ENCODE measurements around the gene MORC4.

The MORC4 gene

DNA sequence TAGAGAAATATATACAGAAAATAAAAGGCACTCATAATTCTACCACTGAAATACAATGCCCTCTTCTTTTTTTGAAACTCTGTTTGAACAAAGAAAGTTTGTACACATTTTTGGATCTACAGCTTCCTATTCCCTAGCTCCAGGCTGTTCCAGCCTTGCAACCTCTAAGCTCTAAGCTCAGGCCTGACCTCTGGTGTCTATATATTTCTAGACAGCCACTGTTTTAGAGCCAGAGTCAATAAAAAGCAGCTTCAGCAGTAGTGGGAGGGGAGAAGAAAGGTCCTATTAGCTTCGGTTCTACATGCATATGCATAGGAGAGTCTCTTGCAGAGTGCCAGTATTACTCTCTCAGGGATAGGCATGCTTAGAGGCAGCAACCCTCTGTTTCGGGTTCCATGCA is 40.1 kb downstream of the MORC4 start:
- H3K4me3 ChIP-seq (ENCODE audit: insufficient read depth, low read length, poor library complexity, severe bottlenecking) = no peak overlapping the region
- H4K20me1 ChIP-seq (ENCODE audit: low read depth, low read length) = no peaks in the 10 kb centered on the region
- no peaks in the 10 kb centered on the region for H3K9me2 ChIP-seq (replicated peaks; ENCODE audit: insufficient read depth, low read length)
- H3K27me3 ChIP-seq (ENCODE audit: low read length) = no peaks in the 10 kb centered on the region
- H3K27ac ChIP-seq (ENCODE audit: low read depth, low read length) = no peak overlapping the region
- H3K4me2 ChIP-seq (ENCODE audit: low read depth, low read length, poor library complexity, severe bottlenecking) = no peak overlapping the region
- no peaks in the 10 kb centered on the region for H3K79me2 ChIP-seq (ENCODE audit: insufficient read depth, low read length)
- no peaks in the 10 kb centered on the region for H3K36me3 ChIP-seq (ENCODE audit: low read length)
- H3K9ac ChIP-seq (ENCODE audit: low read length) = no peak overlapping the region
- TF ChIP-seq EZH2phosphoT487 (conservative IDR thresholded peaks at IDR 0.05; ENCODE audit: low read length) = no peak
- TF ChIP-seq, protein P1, sequence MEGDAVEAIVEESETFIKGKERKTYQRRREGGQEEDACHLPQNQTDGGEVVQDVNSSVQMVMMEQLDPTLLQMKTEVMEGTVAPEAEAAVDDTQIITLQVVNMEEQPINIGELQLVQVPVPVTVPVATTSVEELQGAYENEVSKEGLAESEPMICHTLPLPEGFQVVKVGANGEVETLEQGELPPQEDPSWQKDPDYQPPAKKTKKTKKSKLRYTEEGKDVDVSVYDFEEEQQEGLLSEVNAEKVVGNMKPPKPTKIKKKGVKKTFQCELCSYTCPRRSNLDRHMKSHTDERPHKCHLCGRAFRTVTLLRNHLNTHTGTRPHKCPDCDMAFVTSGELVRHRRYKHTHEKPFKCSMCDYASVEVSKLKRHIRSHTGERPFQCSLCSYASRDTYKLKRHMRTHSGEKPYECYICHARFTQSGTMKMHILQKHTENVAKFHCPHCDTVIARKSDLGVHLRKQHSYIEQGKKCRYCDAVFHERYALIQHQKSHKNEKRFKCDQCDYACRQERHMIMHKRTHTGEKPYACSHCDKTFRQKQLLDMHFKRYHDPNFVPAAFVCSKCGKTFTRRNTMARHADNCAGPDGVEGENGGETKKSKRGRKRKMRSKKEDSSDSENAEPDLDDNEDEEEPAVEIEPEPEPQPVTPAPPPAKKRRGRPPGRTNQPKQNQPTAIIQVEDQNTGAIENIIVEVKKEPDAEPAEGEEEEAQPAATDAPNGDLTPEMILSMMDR (IDR thresholded peaks at IDR 0.05; ENCODE audit: insufficient read depth, low read length, poor library complexity, severe bottlenecking) = no peak
- no peaks in the 10 kb centered on the region for H3F3A ChIP-seq (ENCODE audit: insufficient read depth)
- no peaks in the 10 kb centered on the region for H3K9me3 ChIP-seq (ENCODE audit: insufficient read depth, low read length)
- H2AFZ ChIP-seq (ENCODE audit: low read depth, low read length, severe bottlenecking) = no peak overlapping the region

DNA sequence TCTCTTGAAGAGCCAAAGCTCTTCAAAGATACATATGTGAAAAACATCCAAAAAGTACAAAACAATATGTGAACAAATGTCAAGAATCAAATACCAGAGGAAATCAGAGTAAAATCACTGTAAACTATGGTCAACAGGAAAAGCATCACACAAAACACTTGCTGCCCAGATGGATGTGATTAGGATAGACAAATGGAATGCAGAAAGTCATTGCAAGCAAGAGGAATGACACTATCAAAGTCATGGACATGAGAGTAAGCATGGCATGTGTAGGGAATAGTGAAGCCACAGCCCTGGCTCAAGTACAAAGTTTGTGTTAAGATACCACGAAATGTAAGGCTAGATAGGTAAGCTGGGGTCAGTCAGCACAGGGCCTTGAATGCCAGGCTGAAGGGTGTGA is 42.2 kb downstream of the MORC4 start:
- Histone ChIP-seq H3K9ac (ENCODE audit: low read length) (no peak overlapping the region), H3K9me2 (replicated peaks; ENCODE audit: insufficient read depth, low read length) (no peaks in the 10 kb centered on the region), H3K4me3 (ENCODE audit: insufficient read depth, low read length, poor library complexity, severe bottlenecking) (no peak overlapping the region), H2AFZ (ENCODE audit: low read depth, low read length, severe bottlenecking) (no peak overlapping the region), H3K4me2 (ENCODE audit: low read depth, low read length, poor library complexity, severe bottlenecking) (no peak overlapping the region), H3F3A (ENCODE audit: insufficient read depth) (no peaks in the 10 kb centered on the region), H4K20me1 (ENCODE audit: low read depth, low read length) (no peaks in the 10 kb centered on the region), H3K36me3 (ENCODE audit: low read length) (no peaks in the 10 kb centered on the region), H3K79me2 (ENCODE audit: insufficient read depth, low read length) (no peaks in the 10 kb centered on the region), H3K9me3 (ENCODE audit: insufficient read depth, low read length) (no peaks in the 10 kb centered on the region), H3K27ac (ENCODE audit: low read depth, low read length) (no peak overlapping the region), H3K27me3 (ENCODE audit: low read length) (no peaks in the 10 kb centered on the region)
- TF ChIP-seq, protein P1 (IDR thresholded peaks at IDR 0.05; ENCODE audit: insufficient read depth, low read length, poor library complexity, severe bottlenecking) = no peak
- no peak for TF ChIP-seq EZH2phosphoT487 (conservative IDR thresholded peaks at IDR 0.05; ENCODE audit: low read length)

- H3F3A ChIP-seq (ENCODE audit: insufficient read depth) = no peaks in the 10 kb centered on the region
- H3K9ac ChIP-seq (ENCODE audit: low read length) = no peak overlapping the region
- no peaks in the 10 kb centered on the region for H3K27me3 ChIP-seq (ENCODE audit: low read length)
- no peak for TF ChIP-seq EZH2phosphoT487 (conservative IDR thresholded peaks at IDR 0.05; ENCODE audit: low read length)
- TF ChIP-seq, protein P1 (IDR thresholded peaks at IDR 0.05; ENCODE audit: insufficient read depth, low read length, poor library complexity, severe bottlenecking) = no peak
- no peak overlapping the region for H3K27ac ChIP-seq (ENCODE audit: low read depth, low read length)
- H2AFZ ChIP-seq (ENCODE audit: low read depth, low read length, severe bottlenecking) = no peak overlapping the region
- no peak overlapping the region for H3K4me3 ChIP-seq (ENCODE audit: insufficient read depth, low read length, poor library complexity, severe bottlenecking)
- no peaks in the 10 kb centered on the region for H3K36me3 ChIP-seq (ENCODE audit: low read length)
- no peaks in the 10 kb centered on the region for H3K9me3 ChIP-seq (ENCODE audit: insufficient read depth, low read length)
- H3K4me2 ChIP-seq (ENCODE audit: low read depth, low read length, poor library complexity, severe bottlenecking) = no peak overlapping the region
- no peaks in the 10 kb centered on the region for H4K20me1 ChIP-seq (ENCODE audit: low read depth, low read length)
- no peaks in the 10 kb centered on the region for H3K9me2 ChIP-seq (replicated peaks; ENCODE audit: insufficient read depth, low read length)
- H3K79me2 ChIP-seq (ENCODE audit: insufficient read depth, low read length) = no peaks in the 10 kb centered on the region
These were observed 44.8 kb downstream of the MORC4 start for GRCh38 chrX:106955004-106955772.
